GDM1 (cell line): ENCODE measurements around the gene MS4A2.
"Not testable (repeated sequence)": the region's sequence is repeated elsewhere in the genome, so short reads cannot be mapped to it uniquely, and the experiment has no call there.

Experiments
- DNase-seq: peaks from one replicate; lab custom pipeline; 2025; lab: John Stamatoyannopoulos, UW

The MS4A2 gene

GRCh38 chr11:60101368-60101767 is 12.9 kb downstream of the MS4A2 start:
- not testable (repeated sequence) for DNase-seq

DNA sequence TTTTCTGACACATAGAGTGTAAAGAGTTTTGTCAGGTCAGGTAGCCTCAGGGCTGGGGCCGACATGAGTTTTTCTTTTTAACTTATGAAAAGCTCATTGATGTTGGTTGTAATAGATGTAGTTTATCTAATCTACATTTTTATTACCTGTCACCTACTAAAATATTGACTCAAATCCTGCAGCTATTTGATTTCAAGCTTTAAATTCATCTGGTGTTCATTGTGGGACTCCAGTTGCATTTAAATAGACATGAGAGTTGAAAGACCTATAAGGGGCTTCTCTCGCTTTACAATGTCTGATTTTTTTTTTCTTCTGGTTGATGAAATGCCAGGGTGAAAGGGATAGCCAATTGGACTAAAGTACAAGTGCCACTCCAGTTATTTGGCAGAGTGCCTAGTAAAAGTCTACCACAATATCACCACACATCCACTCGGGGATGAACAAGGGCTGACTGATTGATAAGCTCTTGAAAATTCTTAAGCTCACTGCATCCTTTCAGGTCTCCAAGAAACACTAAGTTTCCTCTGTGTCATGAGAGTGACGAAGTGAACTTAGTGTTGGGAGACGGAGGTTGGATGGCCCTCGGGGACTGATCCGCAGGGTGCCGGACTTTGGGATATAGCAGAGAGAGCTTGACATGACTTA is 16.1 kb downstream of the MS4A2 start:
- DNase-seq: not testable (repeated sequence)

DNA sequence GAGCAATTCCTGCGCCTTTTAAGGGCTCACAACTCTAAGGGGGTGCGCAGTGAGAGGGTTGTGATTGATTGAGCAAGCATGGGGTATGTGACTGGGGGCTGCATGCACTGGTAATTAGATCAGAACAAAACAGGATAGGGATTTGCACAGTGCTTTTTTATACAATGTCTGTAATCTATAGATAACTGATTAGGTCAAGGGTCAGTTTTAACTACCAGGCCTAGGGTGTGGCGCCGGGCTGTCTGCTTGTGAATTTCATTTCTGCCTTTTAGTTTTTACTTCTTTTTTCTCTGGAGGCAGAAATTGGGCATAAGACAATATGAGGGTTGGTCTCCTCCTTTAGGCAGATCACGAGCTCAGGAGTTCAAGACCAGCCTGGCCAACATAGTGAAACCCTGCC is 20.2 kb downstream of the MS4A2 start:
- not testable (repeated sequence) for DNase-seq

GRCh38 chr11:60111793-60112192 is 23.3 kb downstream of the MS4A2 start:
- no peak for DNase-seq

GRCh38 chr11:60116996-60117790 is 28.7 kb downstream of the MS4A2 start:
- no peak for DNase-seq

DNA sequence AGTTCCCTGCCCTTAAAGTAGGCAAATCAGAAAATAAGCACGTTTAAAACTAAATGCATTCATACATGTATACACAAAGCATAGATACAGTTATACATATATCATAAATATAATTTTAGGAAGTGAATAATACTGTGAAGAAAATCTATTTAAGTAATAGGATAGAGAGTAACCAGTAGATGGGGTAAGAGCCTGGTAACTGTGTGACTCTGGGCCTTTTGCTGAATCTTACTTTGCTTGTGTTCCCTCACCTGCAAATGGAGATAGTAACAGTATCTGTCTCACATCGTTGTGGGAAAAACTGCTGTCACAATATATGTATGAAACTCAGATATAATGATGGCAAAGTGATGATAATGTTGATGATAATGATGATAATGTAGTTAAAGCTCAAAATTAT is 29.9 kb downstream of the MS4A2 start:
- no peak for DNase-seq

GRCh38 chr11:60119710-60120109 is 31.2 kb downstream of the MS4A2 start:
- DNase-seq: no peak

DNA sequence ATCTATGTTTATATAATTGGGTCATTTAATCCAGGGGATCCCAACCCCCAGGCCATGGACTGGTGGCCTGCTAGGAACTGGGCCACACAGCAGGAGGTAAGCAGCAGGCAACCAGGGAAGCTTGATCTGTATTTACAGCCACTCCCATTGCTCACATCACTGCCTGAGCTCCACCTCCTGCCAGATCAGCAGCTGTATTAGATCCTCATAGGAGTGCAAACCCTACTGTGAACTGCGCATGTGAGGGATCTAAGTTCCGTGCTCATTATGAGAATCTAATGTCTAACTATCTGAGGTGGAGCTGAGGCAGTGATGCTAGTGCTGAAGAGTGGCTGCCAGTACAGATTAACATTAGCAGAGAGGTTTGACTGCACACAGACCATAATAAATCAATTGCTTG is 32.8 kb downstream of the MS4A2 start:
- DNase-seq: no peak

DNA sequence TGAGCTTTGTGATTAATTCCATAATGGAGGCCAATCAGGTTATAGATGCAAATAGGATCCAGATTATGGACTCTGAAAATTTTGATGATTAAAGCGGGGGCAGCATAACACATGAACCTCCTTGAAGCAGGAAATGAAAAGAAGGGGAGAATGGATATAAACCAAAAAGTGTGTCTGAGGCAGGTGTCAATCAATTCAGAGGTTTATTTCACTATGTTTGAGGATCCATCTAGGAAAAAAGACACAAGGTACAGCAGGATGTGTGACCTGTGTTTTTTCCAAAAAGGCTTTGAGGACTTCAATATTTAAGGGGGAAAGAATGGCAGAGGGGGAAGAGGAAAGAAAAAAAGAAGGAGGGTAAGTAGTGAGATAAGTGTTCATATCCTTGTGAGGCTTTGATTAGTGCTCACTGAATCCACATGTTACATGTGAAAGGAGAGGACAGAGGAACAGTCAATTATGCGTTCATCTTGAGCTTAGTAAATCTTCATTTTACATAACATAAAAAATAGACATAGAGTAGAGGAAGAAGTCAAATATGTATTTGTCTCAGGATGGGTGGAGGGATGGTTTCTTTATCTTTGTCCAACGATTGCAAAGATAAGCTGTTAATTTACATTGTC is 34.1 kb downstream of the MS4A2 start:
- no peak for DNase-seq

GRCh38 chr11:60124802-60125432 is 36.5 kb downstream of the MS4A2 start:
- DNase-seq: no peak

- DNase-seq: no peak
Measured at GRCh38 chr11:60125956-60126585, 37.6 kb downstream of the MS4A2 start.

DNA sequence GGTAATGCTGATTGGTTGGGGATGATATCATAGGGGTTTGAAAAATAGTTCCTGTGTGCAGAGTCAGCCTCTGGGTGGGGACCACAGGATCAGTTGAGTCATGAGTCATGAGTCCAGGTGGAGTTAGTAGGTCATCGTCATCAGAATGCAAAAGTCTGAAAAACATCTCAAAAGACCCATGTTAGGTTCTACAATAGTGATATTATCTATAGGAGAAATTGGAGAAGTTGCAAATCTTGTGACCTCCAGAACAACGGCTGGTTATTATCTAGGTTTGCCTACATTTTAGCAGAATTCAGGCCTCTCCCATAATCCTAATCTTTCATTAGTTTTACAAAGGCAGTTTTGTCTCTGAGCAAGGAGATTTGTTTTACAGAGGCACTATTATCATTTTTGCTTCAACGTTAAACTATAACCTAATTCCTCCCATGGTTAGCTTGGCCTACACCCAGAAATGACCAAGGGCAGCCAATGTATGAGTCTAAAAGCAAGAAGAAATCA is 38.9 kb downstream of the MS4A2 start:
- no peak for DNase-seq

DNA sequence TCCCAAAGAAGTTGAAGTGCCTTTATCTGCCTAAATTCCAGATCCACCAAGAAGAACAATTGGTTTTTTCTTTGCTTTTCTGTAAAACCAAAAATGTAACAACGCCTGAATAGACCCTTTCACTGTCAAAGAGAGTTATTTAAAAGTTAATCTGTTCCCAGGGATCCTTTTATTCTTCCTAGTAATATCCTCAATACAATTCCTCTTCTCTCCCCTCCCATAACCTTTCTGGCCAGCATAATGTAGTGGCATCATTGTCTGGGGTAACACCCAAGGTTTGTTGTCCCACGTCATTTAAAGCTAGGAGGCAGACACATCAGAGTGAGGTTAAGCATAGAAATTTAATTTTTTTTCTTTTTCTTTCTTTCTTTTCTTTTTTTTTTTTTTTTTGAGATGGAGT is 39.9 kb downstream of the MS4A2 start:
- DNase-seq: no peak

GRCh38 chr11:60128866-60129265 is 40.4 kb downstream of the MS4A2 start:
- DNase-seq: not testable (repeated sequence)

DNA sequence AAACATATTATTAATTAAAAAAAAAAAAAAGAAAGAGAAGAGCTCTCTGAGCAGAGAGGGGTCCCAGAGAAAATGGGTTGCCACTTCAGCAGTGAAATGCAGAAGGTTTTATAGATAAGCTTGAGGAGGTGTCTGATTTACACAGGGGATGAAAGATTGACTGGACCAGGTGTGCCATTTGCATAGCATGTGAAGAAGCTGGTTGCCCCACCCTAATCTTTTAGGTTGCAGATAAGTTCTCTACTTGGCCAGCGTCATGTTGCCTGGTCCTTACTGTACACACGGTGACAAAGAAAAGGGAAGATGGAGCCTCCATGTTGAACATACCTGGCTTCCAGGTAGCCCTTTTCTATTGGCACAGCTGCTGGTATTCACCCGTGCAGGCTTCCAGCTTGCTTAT is 41.4 kb downstream of the MS4A2 start:
- DNase-seq: no peak

DNA sequence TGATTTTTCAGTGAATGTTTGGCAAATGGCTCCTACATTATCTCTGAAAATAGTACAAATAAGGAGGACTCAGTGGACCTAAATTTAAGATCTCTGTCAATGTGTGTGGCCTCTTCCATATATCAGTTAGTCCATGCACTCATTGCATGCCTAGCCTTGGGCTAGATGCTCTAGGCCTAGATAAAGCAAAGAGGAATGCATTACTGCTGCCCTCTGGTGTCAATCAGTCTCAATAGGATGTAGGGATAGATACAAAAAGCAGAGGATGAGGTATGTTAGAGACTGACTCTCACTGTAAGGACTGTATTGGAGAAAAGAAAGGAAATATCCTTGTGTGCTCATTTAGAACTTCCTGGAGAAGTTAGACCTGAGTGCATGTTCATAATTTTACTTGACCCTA is 42.0 kb downstream of the MS4A2 start:
- DNase-seq: peak; percentile 20

DNA sequence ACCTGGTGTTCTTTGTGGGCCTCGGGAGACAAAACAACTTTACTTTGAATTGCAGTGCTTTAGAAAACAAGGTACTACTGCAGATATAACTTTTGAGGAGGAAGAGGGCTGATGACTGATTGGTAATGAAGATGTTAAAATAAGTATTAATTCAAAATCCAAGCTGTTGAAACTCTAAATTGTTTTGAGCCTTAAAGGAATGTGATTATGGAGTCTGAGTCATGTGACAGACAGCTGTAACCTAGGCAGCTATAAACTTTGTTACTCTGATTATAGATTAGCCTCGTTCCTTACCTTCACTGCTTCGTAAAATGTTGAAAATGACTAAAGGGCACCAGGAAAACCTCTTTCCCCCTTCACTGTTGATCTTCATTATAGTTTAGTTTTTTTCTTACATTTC is 43.4 kb downstream of the MS4A2 start:
- no peak for DNase-seq

- no peak for DNase-seq
Measured at GRCh38 chr11:60133917-60134316, 45.5 kb downstream of the MS4A2 start.

- DNase-seq: no peak
Measured at GRCh38 chr11:60143768-60144167, 55.3 kb downstream of the MS4A2 start.

DNA sequence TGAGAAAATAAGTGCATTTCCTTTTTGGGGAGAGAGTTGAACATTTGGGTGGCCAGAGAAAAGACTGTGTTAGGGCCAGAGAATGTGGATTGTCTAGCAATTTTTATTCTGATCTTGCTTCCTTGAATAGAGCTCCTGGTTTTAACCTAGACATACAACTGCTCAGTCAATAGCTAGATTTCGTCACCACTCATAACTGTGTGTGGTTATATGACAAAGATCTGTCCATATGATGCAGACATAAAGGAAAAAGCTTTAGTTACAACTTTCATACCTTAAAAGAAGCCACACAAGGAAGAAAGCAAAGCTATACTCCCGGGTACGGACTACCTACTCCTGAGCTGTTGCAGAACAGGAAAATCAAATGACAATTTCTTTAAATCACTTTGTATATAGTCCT is 57.2 kb downstream of the MS4A2 start:
- no peak for DNase-seq
